Fibroblast of pulmonary artery (primary cell): ENCODE data around the gene ANTKMT.
"Not testable (repeated sequence)": the region's sequence is repeated elsewhere in the genome, so short reads cannot be mapped to it uniquely, and the experiment has no call there.

Source experiments
- DNase-seq: peaks from one replicate; pipeline ENCODE4 v3.0.0-alpha.2; 2010; ENCODE audit warnings: low read depth
- H3K4me3 ChIP-seq: replicated peaks from 2 replicates; pipeline ENCODE4 v1.5.1; 2011; ENCODE audit warnings: low read depth, mild to moderate bottlenecking, control low read depth, low read length, moderate library complexity
- CTCF ChIP-seq: IDR thresholded peaks from 2 replicates; pipeline ENCODE4 v1.5.1; 2011; ENCODE audit warnings: mild to moderate bottlenecking, control low read depth, low read length, inconsistent platforms; ENCODE audit errors: missing control alignments

The ANTKMT gene

GRCh38 chr16:686459-687260 lies 34.3 kb upstream of the ANTKMT start:
- TF ChIP-seq CTCF = no peak
- no peak for DNase-seq
- no peak overlapping the region for H3K4me3 ChIP-seq

- no peak for DNase-seq
- H3K4me3 ChIP-seq = no peak overlapping the region
- no peak for TF ChIP-seq CTCF
Measured at GRCh38 chr16:687499-687898, 33.4 kb upstream of the ANTKMT start.

GRCh38 chr16:689175-689897 lies 31.6 kb upstream of the ANTKMT start:
- DNase-seq = no peak
- no peak for TF ChIP-seq CTCF
- peak overlapping the region; percentile 87 for H3K4me3 ChIP-seq

- H3K4me3 ChIP-seq, DNase-seq: not testable (repeated sequence)
Measured at GRCh38 chr16:691242-691641, 29.7 kb upstream of the ANTKMT start.

GRCh38 chr16:692356-693108 lies 28.4 kb upstream of the ANTKMT start:
- no peak overlapping the region for H3K4me3 ChIP-seq
- no peak for DNase-seq
- TF ChIP-seq CTCF = no peak

- no peak for TF ChIP-seq CTCF
- no peak overlapping the region for H3K4me3 ChIP-seq
- DNase-seq = no peak
Measured at GRCh38 chr16:693364-693763, 27.6 kb upstream of the ANTKMT start.

- DNase-seq = no peak
- no peak overlapping the region for H3K4me3 ChIP-seq
- TF ChIP-seq CTCF = no peak
Measured at GRCh38 chr16:693766-694165, 27.2 kb upstream of the ANTKMT start.
